HepG2 (cell line): Measurements from ENCODE around the gene CADM1. TPM values are rescaled to one million over a fixed set of nuclear protein-coding genes. Genes with fewer than 3 reads are reported as not detected.

Experiments
- ATAC-seq: fragments of 200-7000 bp; cut with Tn5 transposase; 3 replicates; pipeline ENCODE4 v1.9.1; 2020; ENCODE audit warnings: mild to moderate bottlenecking, moderate library complexity
- BruUV-seq: library from RNA; stranded (reverse); fragments of 400-500 nt; replicated peaks from 2 replicates; lab custom pipeline; 2021; lab: Mats Ljungman, UMichigan
- CTCF ChIA-PET: fragments of 300-600 bp; formaldehyde crosslinking; extraction: SDS; loops from one replicate; lab custom pipeline; 2021; ENCODE audit warnings: low total read pairs, inconsistent platforms, low intra/inter-chr PET ratio; lab: Yijun Ruan, JAX
- POLR2A ChIA-PET: fragments of 350-600 bp; sonication (Branson Sonifier 250); formaldehyde crosslinking; loops from one replicate; lab custom pipeline; 2020; ENCODE audit warnings: antibody characterized with exemption, inconsistent platforms; lab: Yijun Ruan, JAX
- DNase-seq: peaks from one replicate; pipeline ENCODE4 v3.0.0-alpha.2; 2015; ENCODE audit warnings: low spot score
- FAIRE-seq: peaks from 3 replicates; lab custom pipeline; 2011; peaks lifted over from hg19 to GRCh38; lab: Jason Lieb, UNC
- H2AFZ ChIP-seq: one replicate; pipeline ENCODE4 v1.6.1; 2011; ENCODE audit warnings: low read length, inconsistent platforms
- H3K27ac ChIP-seq: fragments of 300-600 bp; 3 replicates; pipeline ENCODE4 v1.8.0; 2011; ENCODE audit warnings: mixed run types, mild to moderate bottlenecking, mixed read lengths, low read length, inconsistent platforms; ENCODE audit not compliant: insufficient read depth; ENCODE audit errors: extremely low read length
- H3K27me3 ChIP-seq, 2 experiments: fragments of 200-600 bp in 1 of 2; 2 replicates in 1 of 2; 3 replicates in 1 of 2; pipeline versions ENCODE4 v1.6.0 to v1.8.0; 2011; ENCODE audit warnings: low read length in 2 of 2, mild to moderate bottlenecking in 2 of 2, moderate library complexity in 2 of 2, inconsistent platforms in 1 of 2; ENCODE audit not compliant: insufficient read depth in 2 of 2, control insufficient read depth in 1 of 2
- H3K36me3 ChIP-seq, 2 experiments: fragments of 200-600 bp in 1 of 2; replicated peaks in 1 of 2; 2 replicates in 1 of 2; 3 replicates in 1 of 2; pipeline versions ENCODE4 v1.5.1 to v1.8.0; 2011; ENCODE audit warnings: low read length in 2 of 2, inconsistent platforms in 1 of 2; ENCODE audit not compliant: insufficient read depth in 2 of 2, control insufficient read depth in 1 of 2
- H3K4me1 ChIP-seq: 2 replicates; pipeline ENCODE4 v1.5.1; 2012; ENCODE audit warnings: low read length, inconsistent platforms; ENCODE audit not compliant: insufficient read depth
- H3K4me2 ChIP-seq: 2 replicates; pipeline ENCODE4 v1.6.0; 2011; ENCODE audit warnings: low read depth, low read length, inconsistent platforms
- H3K4me3 ChIP-seq, 3 experiments: fragments of 200-600 bp in 1 of 3; sonication (generic), shearing (Covaris generic) in 1 of 3; replicated peaks in 1 of 3; 2 replicates each; pipeline ENCODE4 v1.5.1; 2011 to 2016; ENCODE audit warnings: low read length in 3 of 3, inconsistent platforms in 2 of 3, low read depth in 2 of 3, mild to moderate bottlenecking in 2 of 3, control low read depth in 1 of 3, mixed read lengths in 1 of 3; ENCODE audit not compliant: insufficient read depth in 1 of 3
- H3K79me2 ChIP-seq: one replicate; pipeline ENCODE4 v1.6.1; 2011; ENCODE audit warnings: low read length, inconsistent platforms; ENCODE audit not compliant: insufficient read depth
- H3K9ac ChIP-seq: 2 replicates; pipeline ENCODE4 v1.6.0; 2011; ENCODE audit warnings: mild to moderate bottlenecking, low read depth, low read length, inconsistent platforms; ENCODE audit not compliant: insufficient read depth
- H3K9me3 ChIP-seq: 2 replicates; pipeline ENCODE4 v1.5.1; 2012; ENCODE audit warnings: mild to moderate bottlenecking, low read length
- H4K20me1 ChIP-seq: 2 replicates; pipeline ENCODE4 v1.6.0; 2011; ENCODE audit warnings: inconsistent platforms, mild to moderate bottlenecking, low read length, moderate library complexity; ENCODE audit not compliant: insufficient read depth
- NR1H2 ChIP-seq: sonication (generic); formaldehyde crosslinking; IDR thresholded peaks from 2 replicates; pipeline ENCODE4 v1.8.1; 2022; ENCODE audit warnings: low read depth, missing genetic modification reagents, borderline replicate concordance
- TRIM24 ChIP-seq: sonication (generic); formaldehyde crosslinking; IDR thresholded peaks from 2 replicates; pipeline ENCODE4 v1.8.0; 2022; ENCODE audit warnings: mild to moderate bottlenecking, missing genetic modification reagents
- TSC22D2 ChIP-seq: sonication (generic); formaldehyde crosslinking; IDR thresholded peaks from 2 replicates; pipeline ENCODE4 v1.5.1; 2020; ENCODE audit warnings: missing genetic modification reagents, mild to moderate bottlenecking, borderline replicate concordance
- ZNF598 ChIP-seq: sonication (generic); formaldehyde crosslinking; IDR thresholded peaks from 2 replicates; pipeline ENCODE4 v1.5.1; 2020; ENCODE audit warnings: mild to moderate bottlenecking, missing genetic modification reagents, borderline replicate concordance
- WGBS: methylation state at CpG from one replicate; pipeline ENCODE4 v1.1.6; 2017; ENCODE audit warnings: low lambda C conversion rate; 5-methylcytosine and 5-hydroxymethylcytosine counted together
- in situ Hi-C: cut with HindIII; loops from 2 replicates; pipeline ENCODE4 v1.10.0; 2017; ENCODE audit warnings: low pct_unique_long_range_greater_than_20kb; ENCODE audit not compliant: extremely low pct_ligation_motif_present
- intact Hi-C: fragments of 100-400 bp; cut with micrococcal nuclease; formaldehyde crosslinking; loops from one replicate; pipeline ENCODE4 v1.10.0; 2022; ENCODE audit not compliant: unreplicated experiment
- polyA plus RNA-seq, 8 experiments: library from polyadenylated mRNA; depleted of rRNA in 3 of 8; stranded (reverse) in 7 of 8; unstranded in 1 of 8; fragments of >200 nt; fragmentation: Illumina TruSeq in 4 of 8; extraction: Trizol in 4 of 8; gene quantifications; 2 replicates each; pipeline versions ENCODE4 v1.2.1 to v1.2.3, GENCODE V29; 2011 to 2016; ENCODE audit warnings: low read depth in 4 of 8, missing spikeins in 1 of 8, mixed read lengths in 1 of 8; ENCODE audit not compliant: insufficient read depth in 1 of 8
- total RNA-seq, 5 experiments: library from RNA; depleted of rRNA; stranded (reverse); fragments of >200 nt; fragmentation: Illumina TruSeq; extraction: Trizol; gene quantifications; 2 replicates each; pipeline ENCODE4 v1.2.3, GENCODE V29; 2016; ENCODE audit warnings: low read depth in 1 of 5
- TF ChIP-seq, protein P1 (sequence below): sonication (generic); formaldehyde crosslinking; IDR thresholded peaks from 2 replicates; pipeline ENCODE4 v1.8.1; 2023; ENCODE audit warnings: missing genetic modification reagents, inconsistent platforms, borderline replicate concordance

Gene CADM1
- total and polyA plus RNA-seq, 2 of the 13 experiments (the other 11 are each of a cell fraction or from before 2014, with no cell fraction given), result 71.3 to 122 TPM

DNA sequence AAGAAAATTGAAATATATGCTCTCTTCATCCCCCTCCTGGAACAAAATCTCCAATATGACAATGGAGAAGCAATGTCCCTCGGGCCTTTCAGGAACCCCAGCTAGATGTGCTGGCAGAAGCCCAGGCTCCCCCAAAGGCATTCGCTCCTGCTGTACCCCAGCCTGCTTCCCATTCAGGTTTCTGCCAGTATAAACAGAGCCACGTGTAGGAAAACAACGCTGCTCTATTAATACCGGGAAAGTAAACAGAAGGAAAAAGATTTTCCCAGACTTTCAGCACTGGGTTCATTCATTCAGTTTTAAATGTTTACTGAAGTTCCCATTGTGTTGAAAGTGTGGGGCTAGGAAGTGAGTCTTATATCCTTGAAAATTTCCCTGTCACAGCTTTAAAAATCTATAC is 147.1 kb downstream of the CADM1 start (continued):
- TF ChIP-seq TSC22D2 (CRISPR knock-in tag) (no peak), ZNF598 (CRISPR knock-in tag) (no peak), TRIM24 (CRISPR knock-in tag) (no peak)

DNA sequence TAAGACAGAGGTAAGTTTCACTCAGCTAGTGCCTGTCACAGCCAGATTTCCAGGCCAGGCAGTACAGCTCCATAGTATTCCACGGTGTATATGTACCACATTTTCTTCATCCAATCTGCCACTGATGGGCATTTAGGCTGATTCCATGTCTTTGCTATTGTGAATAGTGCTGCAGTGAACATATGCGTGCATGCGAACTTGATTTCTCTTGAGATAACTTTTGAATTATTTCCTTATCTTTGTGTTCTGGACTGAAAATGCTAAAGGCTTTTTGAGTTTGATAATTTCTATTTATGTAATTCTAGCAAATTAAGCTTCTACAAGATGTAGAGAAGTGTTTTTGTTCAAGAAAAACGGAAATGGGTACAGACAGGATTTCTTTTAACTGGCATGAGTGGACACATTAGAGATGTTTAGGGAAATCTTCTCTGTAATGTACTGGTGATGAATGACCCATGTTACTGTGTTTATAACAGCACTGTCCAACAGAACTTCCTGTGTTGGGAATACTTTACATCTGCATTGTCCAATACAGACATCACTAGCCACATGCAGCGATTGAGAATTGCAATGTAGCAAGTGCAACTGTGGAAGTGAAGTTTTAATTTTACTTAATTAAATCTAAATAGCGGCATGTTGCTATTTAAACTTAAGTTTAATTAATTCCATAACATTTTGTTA is 151.3 kb downstream of the CADM1 start:
- ChIA-PET POLR2A (no interaction called here), CTCF (no interaction called here)
- 97% methylated on average over 6 of the region's 6 CpGs for WGBS
- Histone ChIP-seq H3K27ac (no peak overlapping the region), H3K4me1 (peaks cover 16% of the 10 kb centered on the region), H3K9ac (no peak overlapping the region), H4K20me1 (peaks cover 16% of the 10 kb centered on the region; the same call in 1 of the 2 replicates), H3K4me3 (no peak overlapping the region), H3K9me3 (no peaks in the 10 kb centered on the region), H3K27me3 (no peaks in the 10 kb centered on the region; a peak in 1 of 5 replicates), H3K4me2 (no peak overlapping the region), H2AFZ (no peak overlapping the region), H3K36me3 (no peaks in the 10 kb centered on the region; a peak in 2 of 5 replicates), H3K79me2 (no peaks in the 10 kb centered on the region)
- intact Hi-C loops (no loop called here), in situ Hi-C loops (no loop called here)
- TF ChIP-seq, protein P1, sequence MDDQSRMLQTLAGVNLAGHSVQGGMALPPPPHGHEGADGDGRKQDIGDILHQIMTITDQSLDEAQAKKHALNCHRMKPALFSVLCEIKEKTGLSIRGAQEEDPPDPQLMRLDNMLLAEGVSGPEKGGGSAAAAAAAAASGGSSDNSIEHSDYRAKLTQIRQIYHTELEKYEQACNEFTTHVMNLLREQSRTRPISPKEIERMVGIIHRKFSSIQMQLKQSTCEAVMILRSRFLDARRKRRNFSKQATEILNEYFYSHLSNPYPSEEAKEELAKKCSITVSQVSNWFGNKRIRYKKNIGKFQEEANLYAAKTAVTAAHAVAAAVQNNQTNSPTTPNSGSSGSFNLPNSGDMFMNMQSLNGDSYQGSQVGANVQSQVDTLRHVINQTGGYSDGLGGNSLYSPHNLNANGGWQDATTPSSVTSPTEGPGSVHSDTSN (CRISPR knock-in tag), result no peak
- no peak for TF ChIP-seq NR1H2 (CRISPR knock-in tag)
- BruUV-seq, result no TSS peak
- DNase-seq (no peak), FAIRE-seq (no peak), ATAC-seq (no peak)
